Spleen (tissue), 7 donors: ENCODE data around the gene MED13L.

Experiments
- CTCF ChIP-seq, 11 experiments: fragments of 200-600 bp in 7 of 11; fragments of 450-650 bp in 4 of 11; sonication (generic) in 4 of 11; IDR thresholded peaks in 8 of 11; conservative IDR thresholded peaks in 3 of 11; 1 replicate in 7 of 11; 2 replicates in 4 of 11; pipeline versions ENCODE4 v1.4.0 to v1.8.0; 2016 to 2021; ENCODE audit warnings: antibody characterized with exemption in 11 of 11, inconsistent platforms in 4 of 11, mild to moderate bottlenecking in 1 of 11
- POLR2A ChIP-seq, 3 donors: fragments of 450-650 bp; IDR thresholded peaks; one replicate each; pipeline ENCODE4 v1.5.1; 2017; ENCODE audit warnings: antibody characterized with exemption in 3 of 3, mild to moderate bottlenecking in 1 of 3
- donor health status: DM: no; HTN: no; CAD: no; lungs with moderate emphysema.
- donor health status: DM: no; HTN: no; CAD: no.
- donor health status: DM: no; HTN: no; CAD: no.

- TF ChIP-seq CTCF (IDR thresholded peaks at IDR 0.05 in 8 of 11, conservative IDR thresholded peaks at IDR 0.05 in 3 of 11) (no peak), POLR2A (IDR thresholded peaks at IDR 0.05) (no peak)
These were observed 238.4 kb downstream of the MED13L start for GRCh38 chr12:116039081-116039480.
